CD4-positive, alpha-beta T cell (primary cell): ENCODE data around the gene PEAR1. TPM values are rescaled to one million over a fixed set of nuclear protein-coding genes. Genes with fewer than 3 reads are reported as not detected.

Experiments
- ATAC-seq: fragments of 200-7000 bp; cut with Tn5 transposase; one replicate; pipeline ENCODE4 v1.10.0; 2022; ENCODE audit warnings: mild to moderate bottlenecking; ENCODE audit not compliant: poor library complexity
- CTCF ChIA-PET: fragments of 350-600 bp; sonication (Branson Sonifier 250); formaldehyde crosslinking; loops from one replicate; lab custom pipeline; 2021; ENCODE audit warnings: antibody characterized with exemption, inconsistent platforms; lab: Charles Lee
- POLR2A ChIA-PET: fragments of 350-600 bp; sonication (Branson Sonifier 250); formaldehyde crosslinking; loops from one replicate; lab custom pipeline; 2021; ENCODE audit warnings: antibody characterized with exemption, inconsistent platforms; lab: Charles Lee
- DNase-seq, 14 experiments: peaks; one replicate each; pipeline ENCODE4 v3.0.0-alpha.2; 2013 to 2020; ENCODE audit warnings: mixed read lengths in 2 of 14
- H3K27ac ChIP-seq, 2 donors: one replicate each; pipeline versions ENCODE4 v1.5.1 to v1.7.0; 2013; ENCODE audit warnings: low read length in 2 of 2, low read depth in 1 of 2, mild to moderate bottlenecking in 1 of 2
- H3K27me3 ChIP-seq, 2 experiments: 1 replicate in 1 of 2; 2 replicates in 1 of 2; pipeline versions ENCODE4 v1.6.1 to v1.7.0; 2013; ENCODE audit warnings: low read length in 2 of 2, control low read depth in 1 of 2, mild to moderate bottlenecking in 1 of 2, moderate library complexity in 1 of 2; ENCODE audit not compliant: insufficient read depth in 2 of 2, control insufficient read depth in 1 of 2
- H3K36me3 ChIP-seq: one replicate; pipeline ENCODE4 v1.6.1; 2013; ENCODE audit warnings: low read length, control low read depth; ENCODE audit not compliant: insufficient read depth
- H3K4me1 ChIP-seq: one replicate; pipeline ENCODE4 v1.6.1; 2013; ENCODE audit warnings: low read length, control low read depth; ENCODE audit not compliant: insufficient read depth
- H3K4me3 ChIP-seq: one replicate; pipeline ENCODE4 v1.5.1; 2013; ENCODE audit warnings: mild to moderate bottlenecking, low read length, moderate library complexity
- H3K9me3 ChIP-seq, 2 experiments: 1 replicate in 1 of 2; 2 replicates in 1 of 2; pipeline versions ENCODE4 v1.6.1 to v1.7.0; 2013; ENCODE audit warnings: low read length in 2 of 2, mild to moderate bottlenecking in 2 of 2, control low read depth in 1 of 2, moderate library complexity in 1 of 2; ENCODE audit not compliant: control insufficient read depth in 1 of 2, insufficient read depth in 1 of 2
- H3K27ac Mint-ChIP-seq: one replicate; pipeline ENCODE4 v1.8.0; 2020; ENCODE audit warnings: mixed read lengths
- H3K27me3 Mint-ChIP-seq: one replicate; pipeline ENCODE4 v1.8.0; 2021; ENCODE audit warnings: mixed read lengths
- H3K36me3 Mint-ChIP-seq: one replicate; pipeline ENCODE4 v1.8.0; 2021; ENCODE audit warnings: low read depth, mixed read lengths
- H3K4me1 Mint-ChIP-seq: one replicate; pipeline ENCODE4 v1.8.0; 2021; ENCODE audit warnings: low read depth, mixed read lengths
- H3K4me3 Mint-ChIP-seq: one replicate; pipeline ENCODE4 v1.8.0; 2020; ENCODE audit warnings: mild to moderate bottlenecking, mixed read lengths
- H3K9me3 Mint-ChIP-seq: one replicate; pipeline ENCODE4 v1.8.0; 2020; ENCODE audit warnings: mixed read lengths
- intact Hi-C, 2 experiments: fragments of 100-400 bp; cut with DNase I in 1 of 2; cut with micrococcal nuclease in 1 of 2; formaldehyde crosslinking; loops; one replicate each; pipeline versions ENCODE4 v1.15.1 to v1.9.0; 2023 to 2025; cut with DNase I, micrococcal nuclease
- total RNA-seq, 174 experiments: library from RNA in 2 of 174; stranded (reverse) in 2 of 174; gene quantifications; one replicate each; pipeline ENCODE4 v1.2.3 and lab custom pipeline; 2021 to 2026
- TF ChIP-seq, protein P1 (sequence below): fragments of 200-600 bp; IDR thresholded peaks from one replicate; pipeline ENCODE4 v1.8.0; 2022; ENCODE audit warnings: antibody characterized with exemption, mild to moderate bottlenecking

Gene PEAR1
- total RNA-seq, 2 experiments from 2014 or later = 0.20 to 0.41 TPM

DNA sequence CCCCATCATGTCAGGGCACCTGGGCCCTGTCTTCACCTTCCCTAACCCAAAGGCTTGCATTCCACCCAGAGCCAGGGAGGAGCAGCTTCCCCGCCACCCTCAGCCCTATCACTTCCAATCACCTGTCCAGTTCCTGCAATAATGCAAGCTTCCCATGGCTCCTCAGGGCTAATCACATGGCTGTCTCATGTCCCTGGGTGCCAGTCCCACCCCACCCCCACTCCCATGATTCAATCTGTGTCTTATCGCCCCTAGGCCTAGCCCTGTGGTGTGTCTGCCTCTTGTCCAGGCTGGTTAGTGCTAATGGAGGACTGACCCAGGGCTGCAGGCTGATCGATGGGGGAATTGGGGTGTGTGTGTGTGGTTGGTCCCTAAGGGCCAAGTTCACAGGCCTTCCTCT is 11.0 kb upstream of the PEAR1 start:
- CTCF ChIA-PET = interaction anchor here (1.0 to 1.3 kb wide), 2 partner anchors 8 to 25 kb away, joined by 3 to 4 read pairs; no protein-coding TSS in a partner anchor
- no peak for ATAC-seq
- H3K36me3 Mint-ChIP-seq = no peaks in the 10 kb centered on the region

DNA sequence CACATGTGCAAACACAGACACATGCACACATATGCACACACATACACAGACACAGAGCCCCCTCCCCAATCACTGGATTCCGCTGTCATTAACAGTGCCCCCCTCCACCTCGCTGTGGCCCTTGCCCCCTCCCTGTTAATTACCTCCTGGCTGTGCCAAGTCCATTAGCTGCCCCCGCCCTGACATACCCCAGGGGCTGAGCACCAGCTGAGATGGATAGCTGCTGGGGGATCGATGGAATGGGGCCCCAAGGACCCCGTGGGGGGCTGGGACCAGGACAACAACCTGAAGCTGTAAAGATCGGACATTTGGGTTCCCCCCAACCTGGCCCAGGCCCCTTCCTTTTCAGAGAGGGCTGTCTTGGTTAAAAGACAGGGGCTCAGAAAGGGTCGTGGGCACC is 9.6 kb upstream of the PEAR1 start:
- no peaks in the 10 kb centered on the region for H3K9me3 ChIP-seq
- no peaks in the 10 kb centered on the region for H3K9me3 Mint-ChIP-seq
- H3K4me1 ChIP-seq = no peaks in the 10 kb centered on the region
- H3K27ac Mint-ChIP-seq = no peak overlapping the region
- ChIA-PET CTCF (no interaction called here), POLR2A (no interaction called here)
- DNase-seq (no peak), ATAC-seq (no peak)
- TF ChIP-seq, protein P1, sequence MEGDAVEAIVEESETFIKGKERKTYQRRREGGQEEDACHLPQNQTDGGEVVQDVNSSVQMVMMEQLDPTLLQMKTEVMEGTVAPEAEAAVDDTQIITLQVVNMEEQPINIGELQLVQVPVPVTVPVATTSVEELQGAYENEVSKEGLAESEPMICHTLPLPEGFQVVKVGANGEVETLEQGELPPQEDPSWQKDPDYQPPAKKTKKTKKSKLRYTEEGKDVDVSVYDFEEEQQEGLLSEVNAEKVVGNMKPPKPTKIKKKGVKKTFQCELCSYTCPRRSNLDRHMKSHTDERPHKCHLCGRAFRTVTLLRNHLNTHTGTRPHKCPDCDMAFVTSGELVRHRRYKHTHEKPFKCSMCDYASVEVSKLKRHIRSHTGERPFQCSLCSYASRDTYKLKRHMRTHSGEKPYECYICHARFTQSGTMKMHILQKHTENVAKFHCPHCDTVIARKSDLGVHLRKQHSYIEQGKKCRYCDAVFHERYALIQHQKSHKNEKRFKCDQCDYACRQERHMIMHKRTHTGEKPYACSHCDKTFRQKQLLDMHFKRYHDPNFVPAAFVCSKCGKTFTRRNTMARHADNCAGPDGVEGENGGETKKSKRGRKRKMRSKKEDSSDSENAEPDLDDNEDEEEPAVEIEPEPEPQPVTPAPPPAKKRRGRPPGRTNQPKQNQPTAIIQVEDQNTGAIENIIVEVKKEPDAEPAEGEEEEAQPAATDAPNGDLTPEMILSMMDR = no peak
- H3K27ac ChIP-seq = no peak overlapping the region
- no peak overlapping the region for H3K4me3 ChIP-seq
- H3K27me3 Mint-ChIP-seq = peaks cover 58% of the 10 kb centered on the region
- no peaks in the 10 kb centered on the region for H3K36me3 ChIP-seq
- no peaks in the 10 kb centered on the region for H3K4me1 Mint-ChIP-seq
- H3K27me3 ChIP-seq = peaks cover 21 to 26% of the 10 kb centered on the region in 2 experiments
- H3K36me3 Mint-ChIP-seq = no peaks in the 10 kb centered on the region
- no peak overlapping the region for H3K4me3 Mint-ChIP-seq
- intact Hi-C loops = no loop called here

More for the DNA sequence above, 11.0 kb upstream of the PEAR1 start:
- Mint-ChIP-seq H3K4me3 (no peak overlapping the region), H3K27me3 (peaks cover 59% of the 10 kb centered on the region), H3K27ac (no peak overlapping the region), H3K9me3 (no peaks in the 10 kb centered on the region), H3K4me1 (no peaks in the 10 kb centered on the region)
- Histone ChIP-seq H3K27ac (no peak overlapping the region), H3K4me3 (no peak overlapping the region), H3K27me3 (peaks cover 14 to 15% of the 10 kb centered on the region in 2 experiments), H3K36me3 (no peaks in the 10 kb centered on the region), H3K4me1 (no peaks in the 10 kb centered on the region), H3K9me3 (no peaks in the 10 kb centered on the region)
- TF ChIP-seq, protein P1 = no peak
- no peak for DNase-seq
- intact Hi-C loops = no loop called here
- POLR2A ChIA-PET = no interaction called here

DNA sequence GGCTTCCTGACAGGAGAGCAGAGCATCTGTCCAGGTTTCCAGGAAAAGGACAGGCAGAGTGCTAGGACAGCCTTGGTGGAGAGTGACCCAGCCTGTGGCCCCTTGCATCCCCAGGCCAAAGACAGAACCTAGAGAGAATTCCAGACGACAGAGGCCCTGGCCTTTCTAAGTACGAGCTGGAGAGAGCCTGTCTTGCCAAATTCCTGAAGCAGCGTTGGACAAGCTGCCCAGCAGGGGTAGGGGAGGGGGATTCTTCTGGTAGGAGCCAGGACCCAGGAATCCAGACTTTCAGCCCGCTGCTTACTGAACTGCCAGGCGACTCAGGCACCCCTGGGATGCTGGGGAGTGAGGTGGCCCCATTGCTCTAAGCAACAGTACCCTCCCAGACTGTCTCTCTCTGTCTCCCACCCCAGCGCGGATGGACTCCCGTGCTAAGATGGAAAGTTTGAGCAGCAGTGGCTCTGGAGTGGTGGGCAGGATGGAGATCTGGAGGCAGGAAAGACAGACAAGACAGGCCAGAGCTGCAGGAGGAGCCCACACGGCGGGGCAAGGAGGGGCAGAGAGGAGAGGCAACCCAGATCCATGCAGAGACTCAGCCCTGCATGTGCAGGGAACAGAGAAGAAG is 8.8 kb upstream of the PEAR1 start:
- H3K36me3 ChIP-seq = no peaks in the 10 kb centered on the region
- H3K4me3 ChIP-seq = no peak overlapping the region
- intact Hi-C loops = no loop called here
- ChIA-PET POLR2A (no interaction called here), CTCF (no interaction called here)
- peaks cover 64% of the 10 kb centered on the region for H3K27me3 Mint-ChIP-seq
- ATAC-seq (no peak), DNase-seq (no peak)
- no peaks in the 10 kb centered on the region for H3K36me3 Mint-ChIP-seq
- no peaks in the 10 kb centered on the region for H3K4me1 Mint-ChIP-seq
- H3K4me3 Mint-ChIP-seq = no peak overlapping the region
- TF ChIP-seq, protein P1 = no peak
- H3K27me3 ChIP-seq = peaks cover 21 to 26% of the 10 kb centered on the region in 2 experiments
- no peaks in the 10 kb centered on the region for H3K4me1 ChIP-seq
- H3K9me3 Mint-ChIP-seq = no peaks in the 10 kb centered on the region
- H3K27ac ChIP-seq = no peak overlapping the region
- H3K27ac Mint-ChIP-seq = no peak overlapping the region
- H3K9me3 ChIP-seq = no peaks in the 10 kb centered on the region
